B cell (primary cell): ENCODE data around the gene NECAB2.

Experiments
- EZH2 ChIP-seq: IDR thresholded peaks from 2 replicates; pipeline ENCODE4 v1.6.1; 2012; ENCODE audit warnings: borderline replicate concordance, low read depth, mild to moderate bottlenecking, moderate library complexity, low read length; ENCODE audit not compliant: insufficient read depth, poor library complexity, severe bottlenecking
- TF ChIP-seq, protein P1 (sequence below): fragments of 200-600 bp; IDR thresholded peaks from one replicate; pipeline ENCODE4 v1.8.0; 2022; ENCODE audit warnings: antibody characterized with exemption, mild to moderate bottlenecking

DNA sequence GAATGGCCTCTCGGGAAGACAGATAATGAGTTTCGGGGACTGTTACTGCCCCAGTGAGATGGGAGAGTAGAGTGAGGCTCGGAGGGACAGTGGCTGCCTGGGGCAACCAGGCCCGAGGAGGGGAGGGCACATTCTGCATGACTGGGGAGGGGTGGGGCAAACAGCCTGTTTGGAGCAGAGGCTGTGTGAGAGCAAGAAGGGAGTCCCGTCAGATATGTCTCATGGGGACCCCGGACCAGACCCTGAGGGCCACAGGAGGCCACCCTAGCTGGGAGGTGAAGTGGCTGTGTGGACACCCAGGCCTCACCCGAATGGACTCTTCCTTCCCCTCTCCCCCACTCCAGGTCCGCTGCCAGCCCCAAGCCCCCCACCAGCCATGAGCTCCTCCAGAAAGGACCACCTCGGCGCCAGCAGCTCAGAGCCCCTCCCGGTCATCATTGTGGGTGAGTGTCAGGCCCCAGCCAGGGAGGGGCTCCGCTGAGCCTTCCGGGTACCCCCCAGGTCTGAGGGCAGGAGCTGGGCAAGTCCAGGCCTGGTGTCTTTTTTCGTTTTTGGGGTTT, 10.7 kb upstream of the NECAB2 start:
- TF ChIP-seq, protein P1, sequence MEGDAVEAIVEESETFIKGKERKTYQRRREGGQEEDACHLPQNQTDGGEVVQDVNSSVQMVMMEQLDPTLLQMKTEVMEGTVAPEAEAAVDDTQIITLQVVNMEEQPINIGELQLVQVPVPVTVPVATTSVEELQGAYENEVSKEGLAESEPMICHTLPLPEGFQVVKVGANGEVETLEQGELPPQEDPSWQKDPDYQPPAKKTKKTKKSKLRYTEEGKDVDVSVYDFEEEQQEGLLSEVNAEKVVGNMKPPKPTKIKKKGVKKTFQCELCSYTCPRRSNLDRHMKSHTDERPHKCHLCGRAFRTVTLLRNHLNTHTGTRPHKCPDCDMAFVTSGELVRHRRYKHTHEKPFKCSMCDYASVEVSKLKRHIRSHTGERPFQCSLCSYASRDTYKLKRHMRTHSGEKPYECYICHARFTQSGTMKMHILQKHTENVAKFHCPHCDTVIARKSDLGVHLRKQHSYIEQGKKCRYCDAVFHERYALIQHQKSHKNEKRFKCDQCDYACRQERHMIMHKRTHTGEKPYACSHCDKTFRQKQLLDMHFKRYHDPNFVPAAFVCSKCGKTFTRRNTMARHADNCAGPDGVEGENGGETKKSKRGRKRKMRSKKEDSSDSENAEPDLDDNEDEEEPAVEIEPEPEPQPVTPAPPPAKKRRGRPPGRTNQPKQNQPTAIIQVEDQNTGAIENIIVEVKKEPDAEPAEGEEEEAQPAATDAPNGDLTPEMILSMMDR: no peak
- TF ChIP-seq EZH2: no peak
